Astrocyte (in vitro differentiated cells and primary cell): ENCODE data around the gene ECE1. TPM values are rescaled to one million over a fixed set of nuclear protein-coding genes. Genes with fewer than 3 reads are reported as not detected.

Experiments
- DNase-seq: peaks from one replicate; pipeline ENCODE4 v3.0.0-alpha.2; 2010; ENCODE audit warnings: low read depth
- FAIRE-seq: peaks from 2 replicates; lab custom pipeline; 2011; peaks lifted over from hg19 to GRCh38; lab: Jason Lieb, UNC
- H2AFZ ChIP-seq: 2 replicates; pipeline ENCODE4 v1.6.0; 2012; ENCODE audit warnings: low read depth, low read length, inconsistent platforms
- H3K27ac ChIP-seq: 2 replicates; pipeline ENCODE4 v1.5.1; 2011; ENCODE audit warnings: low read depth, low read length, inconsistent platforms
- H3K27me3 ChIP-seq: 2 replicates; pipeline ENCODE4 v1.6.0; 2011; ENCODE audit warnings: low read length, inconsistent platforms; ENCODE audit not compliant: insufficient read depth
- H3K36me3 ChIP-seq: 2 replicates; pipeline ENCODE4 v1.5.1; 2011; ENCODE audit warnings: low read length, inconsistent platforms; ENCODE audit not compliant: insufficient read depth
- H3K4me1 ChIP-seq: 2 replicates; pipeline ENCODE4 v1.5.1; 2011; ENCODE audit warnings: low read length, inconsistent platforms; ENCODE audit not compliant: insufficient read depth
- H3K4me2 ChIP-seq: 2 replicates; pipeline ENCODE4 v1.6.0; 2012; ENCODE audit warnings: low read length, inconsistent platforms
- H3K4me3 ChIP-seq: 2 replicates; pipeline ENCODE4 v1.5.1; 2011; ENCODE audit warnings: low read depth, mild to moderate bottlenecking, low read length, inconsistent platforms; ENCODE audit not compliant: insufficient read depth
- H3K79me2 ChIP-seq: 2 replicates; pipeline ENCODE4 v1.6.0; 2012; ENCODE audit warnings: mild to moderate bottlenecking, low read length, inconsistent platforms; ENCODE audit not compliant: insufficient read depth
- H3K9ac ChIP-seq: 2 replicates; pipeline ENCODE4 v1.6.0; 2012; ENCODE audit warnings: mild to moderate bottlenecking, low read length, inconsistent platforms
- H3K9me3 ChIP-seq: 2 replicates; pipeline ENCODE4 v1.5.1; 2012; ENCODE audit warnings: low read depth, mild to moderate bottlenecking, low read length, inconsistent platforms; ENCODE audit not compliant: insufficient read depth
- H4K20me1 ChIP-seq: 2 replicates; pipeline ENCODE4 v1.6.0; 2012; ENCODE audit warnings: low read length, inconsistent platforms; ENCODE audit not compliant: insufficient read depth
- H3K27ac Mint-ChIP-seq: one replicate; pipeline ENCODE4 v1.8.0; 2021; ENCODE audit warnings: mild to moderate bottlenecking, mixed read lengths; ENCODE audit not compliant: unreplicated experiment
- H3K27me3 Mint-ChIP-seq: one replicate; pipeline ENCODE4 v1.8.0; 2021; ENCODE audit warnings: low read depth, mixed read lengths; ENCODE audit not compliant: unreplicated experiment
- H3K36me3 Mint-ChIP-seq: one replicate; pipeline ENCODE4 v1.8.0; 2021; ENCODE audit warnings: low read depth, mixed read lengths; ENCODE audit not compliant: unreplicated experiment
- H3K4me1 Mint-ChIP-seq: one replicate; pipeline ENCODE4 v1.8.0; 2021; ENCODE audit warnings: low read depth, mixed read lengths; ENCODE audit not compliant: unreplicated experiment
- H3K4me3 Mint-ChIP-seq: one replicate; pipeline ENCODE4 v1.8.0; 2021; ENCODE audit warnings: mild to moderate bottlenecking, moderate library complexity, mixed read lengths; ENCODE audit not compliant: unreplicated experiment
- H3K9me3 Mint-ChIP-seq: one replicate; pipeline ENCODE4 v1.8.0; 2021; ENCODE audit warnings: mild to moderate bottlenecking, mixed read lengths; ENCODE audit not compliant: unreplicated experiment
- EZH2 ChIP-seq: IDR thresholded peaks from 2 replicates; pipeline ENCODE4 v1.6.1; 2012; ENCODE audit warnings: mild to moderate bottlenecking, low read length, inconsistent platforms; ENCODE audit not compliant: insufficient read depth
- total RNA-seq: library from RNA; stranded (reverse); gene quantifications from 2 replicates; pipeline ENCODE4 v1.2.1, GENCODE V29; 2021
- TF ChIP-seq, protein P1 (sequence below): IDR thresholded peaks from 2 replicates; pipeline ENCODE4 v1.5.1; 2011; ENCODE audit warnings: low read depth, mild to moderate bottlenecking, inconsistent platforms, low read length, moderate library complexity; ENCODE audit not compliant: insufficient read depth

ECE1 gene
- total RNA-seq, 1 donor from 2014 or later = 172 TPM

DNA sequence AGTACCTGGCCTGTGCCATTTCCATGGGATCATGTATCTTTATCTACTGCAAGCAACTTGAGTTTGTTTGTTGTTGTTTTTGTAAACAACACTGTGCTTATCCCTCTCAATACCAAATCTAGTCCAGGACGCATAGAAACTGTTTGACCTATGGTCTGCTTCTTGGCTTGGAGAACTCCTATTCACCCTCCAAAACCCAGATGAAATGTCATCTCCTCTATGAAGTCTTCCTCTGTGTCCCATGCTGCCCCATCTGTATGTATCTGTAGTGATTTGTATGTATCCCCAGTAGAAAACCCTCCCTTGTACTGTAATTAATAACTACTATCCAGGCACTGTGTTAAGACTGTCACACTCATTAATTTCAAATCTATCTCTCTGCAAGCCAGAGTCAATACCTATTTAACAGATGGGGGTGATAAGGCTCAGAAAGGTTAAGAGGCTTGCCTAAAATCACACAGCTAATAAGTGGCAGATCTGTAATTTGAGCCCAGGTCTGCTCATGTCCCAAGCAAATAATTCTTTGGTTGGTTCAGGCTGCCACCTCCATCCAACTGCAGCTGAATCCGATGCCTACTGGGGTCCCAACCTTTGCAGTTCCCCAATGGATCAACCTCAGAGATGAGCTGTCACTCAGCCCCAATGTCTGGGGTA, 24.6 kb upstream of the ECE1 start:
- Mint-ChIP-seq H3K27ac (no peak overlapping the region), H3K27me3 (no peaks in the 10 kb centered on the region), H3K9me3 (peaks cover 2% of the 10 kb centered on the region), H3K4me1 (peaks cover 28% of the 10 kb centered on the region), H3K4me3 (no peak overlapping the region), H3K36me3 (peaks cover 13% of the 10 kb centered on the region)
- TF ChIP-seq, protein P1, sequence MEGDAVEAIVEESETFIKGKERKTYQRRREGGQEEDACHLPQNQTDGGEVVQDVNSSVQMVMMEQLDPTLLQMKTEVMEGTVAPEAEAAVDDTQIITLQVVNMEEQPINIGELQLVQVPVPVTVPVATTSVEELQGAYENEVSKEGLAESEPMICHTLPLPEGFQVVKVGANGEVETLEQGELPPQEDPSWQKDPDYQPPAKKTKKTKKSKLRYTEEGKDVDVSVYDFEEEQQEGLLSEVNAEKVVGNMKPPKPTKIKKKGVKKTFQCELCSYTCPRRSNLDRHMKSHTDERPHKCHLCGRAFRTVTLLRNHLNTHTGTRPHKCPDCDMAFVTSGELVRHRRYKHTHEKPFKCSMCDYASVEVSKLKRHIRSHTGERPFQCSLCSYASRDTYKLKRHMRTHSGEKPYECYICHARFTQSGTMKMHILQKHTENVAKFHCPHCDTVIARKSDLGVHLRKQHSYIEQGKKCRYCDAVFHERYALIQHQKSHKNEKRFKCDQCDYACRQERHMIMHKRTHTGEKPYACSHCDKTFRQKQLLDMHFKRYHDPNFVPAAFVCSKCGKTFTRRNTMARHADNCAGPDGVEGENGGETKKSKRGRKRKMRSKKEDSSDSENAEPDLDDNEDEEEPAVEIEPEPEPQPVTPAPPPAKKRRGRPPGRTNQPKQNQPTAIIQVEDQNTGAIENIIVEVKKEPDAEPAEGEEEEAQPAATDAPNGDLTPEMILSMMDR = no peak
- TF ChIP-seq EZH2 = no peak
- FAIRE-seq (no peak), DNase-seq (no peak)
- H3K4me1 ChIP-seq = peaks cover 34% of the 10 kb centered on the region
- no peak overlapping the region for H3K27ac ChIP-seq
- H3K4me2 ChIP-seq = no peak overlapping the region
- no peak overlapping the region for H3K4me3 ChIP-seq
- H3K9ac ChIP-seq = no peak overlapping the region
- H4K20me1 ChIP-seq = peaks cover 40% of the 10 kb centered on the region
- H3K36me3 ChIP-seq = no peaks in the 10 kb centered on the region
- H3K27me3 ChIP-seq = no peaks in the 10 kb centered on the region
- no peaks in the 10 kb centered on the region for H3K9me3 ChIP-seq
- peaks cover 79% of the 10 kb centered on the region for H3K79me2 ChIP-seq
- no peak overlapping the region for H2AFZ ChIP-seq

DNA sequence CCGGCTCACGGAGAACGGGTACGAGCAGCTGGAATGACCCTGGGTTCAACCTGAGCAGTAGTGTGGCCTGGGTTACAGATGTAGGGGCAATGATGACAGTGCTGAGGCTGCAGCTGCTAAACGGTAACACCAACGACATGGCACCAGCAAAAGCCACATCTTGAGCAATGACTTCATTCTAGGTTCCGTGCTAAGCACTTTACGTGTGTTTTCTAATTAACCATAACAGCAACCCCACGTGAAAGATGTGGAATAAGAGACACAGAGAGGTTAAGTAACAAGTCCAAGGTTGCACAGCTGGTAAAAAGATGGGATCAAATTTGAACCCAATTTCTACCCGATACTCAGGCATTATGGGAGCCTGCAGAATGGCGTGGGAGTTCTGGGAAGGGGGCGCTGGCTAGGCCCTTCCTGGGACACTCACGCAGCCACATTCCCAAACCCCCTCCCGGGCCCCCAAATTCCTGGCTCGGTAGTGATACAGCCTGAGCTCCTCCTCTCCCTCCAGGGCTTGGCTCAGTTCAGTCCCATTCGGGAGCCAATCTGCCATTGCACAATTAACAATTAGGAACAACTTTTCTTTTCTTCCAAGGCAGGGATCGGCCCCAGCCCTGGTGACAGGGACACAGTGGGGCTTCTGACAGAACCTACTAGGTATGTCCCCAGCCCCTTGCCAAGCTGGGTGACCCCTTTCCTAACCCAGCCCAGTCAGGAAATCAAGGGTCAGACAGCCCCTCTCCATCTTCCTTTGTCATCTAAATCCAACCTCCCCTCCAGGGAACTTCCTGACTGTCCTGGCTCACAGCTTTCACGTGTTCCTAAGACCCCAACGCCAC, 23.8 kb upstream of the ECE1 start:
- Mint-ChIP-seq H3K36me3 (peaks cover 17% of the 10 kb centered on the region), H3K9me3 (peaks cover 2% of the 10 kb centered on the region), H3K4me1 (peaks cover 25% of the 10 kb centered on the region), H3K27me3 (no peaks in the 10 kb centered on the region), H3K27ac (no peak overlapping the region), H3K4me3 (no peak overlapping the region)
- H3K36me3 ChIP-seq = no peaks in the 10 kb centered on the region
- H3K27me3 ChIP-seq = no peaks in the 10 kb centered on the region
- FAIRE-seq (no peak), DNase-seq (no peak)
- peaks cover 33% of the 10 kb centered on the region for H3K4me1 ChIP-seq
- peaks cover 44% of the 10 kb centered on the region for H4K20me1 ChIP-seq
- H3K4me2 ChIP-seq = peak overlapping the region; percentile 27
- no peak overlapping the region for H3K4me3 ChIP-seq
- H3K27ac ChIP-seq = no peak overlapping the region
- TF ChIP-seq, protein P1 = no peak
- TF ChIP-seq EZH2 = no peak
- no peak overlapping the region for H2AFZ ChIP-seq
- no peak overlapping the region for H3K9ac ChIP-seq
- H3K79me2 ChIP-seq = peaks cover 76% of the 10 kb centered on the region
- no peaks in the 10 kb centered on the region for H3K9me3 ChIP-seq
